Activated naive CD4-positive, alpha-beta T cell treated with anti-CD3 and anti-CD28 coated beads, Interleukin-2, amount 50 U/mL, for 16 hours (primary cell): Measurements from ENCODE around the gene EARS2.
"Not testable (repeated sequence)": the region's sequence is repeated elsewhere in the genome, so short reads cannot be mapped to it uniquely, and the experiment has no call there.

Experiments used
- DNase-seq: peaks from one replicate; pipeline ENCODE4 v3.0.0-alpha.2; 2020

Gene EARS2

GRCh38 chr16:23556881-23557778 is at the start of gene EARS2, which contains the start of gene UBFD1:
Gene EARS2, minus strand, starts transcription at chr16:23557350. Its CDS starts 7 bp downstream, at chr16:23557343.
Gene UBFD1, plus strand, starts transcription at chr16:23557727. Its CDS starts 16 bp downstream, at chr16:23557743.
- peak; percentile 98 for DNase-seq

GRCh38 chr16:23597003-23597756 is 40.0 kb upstream of the EARS2 start:
- DNase-seq = no peak

DNA sequence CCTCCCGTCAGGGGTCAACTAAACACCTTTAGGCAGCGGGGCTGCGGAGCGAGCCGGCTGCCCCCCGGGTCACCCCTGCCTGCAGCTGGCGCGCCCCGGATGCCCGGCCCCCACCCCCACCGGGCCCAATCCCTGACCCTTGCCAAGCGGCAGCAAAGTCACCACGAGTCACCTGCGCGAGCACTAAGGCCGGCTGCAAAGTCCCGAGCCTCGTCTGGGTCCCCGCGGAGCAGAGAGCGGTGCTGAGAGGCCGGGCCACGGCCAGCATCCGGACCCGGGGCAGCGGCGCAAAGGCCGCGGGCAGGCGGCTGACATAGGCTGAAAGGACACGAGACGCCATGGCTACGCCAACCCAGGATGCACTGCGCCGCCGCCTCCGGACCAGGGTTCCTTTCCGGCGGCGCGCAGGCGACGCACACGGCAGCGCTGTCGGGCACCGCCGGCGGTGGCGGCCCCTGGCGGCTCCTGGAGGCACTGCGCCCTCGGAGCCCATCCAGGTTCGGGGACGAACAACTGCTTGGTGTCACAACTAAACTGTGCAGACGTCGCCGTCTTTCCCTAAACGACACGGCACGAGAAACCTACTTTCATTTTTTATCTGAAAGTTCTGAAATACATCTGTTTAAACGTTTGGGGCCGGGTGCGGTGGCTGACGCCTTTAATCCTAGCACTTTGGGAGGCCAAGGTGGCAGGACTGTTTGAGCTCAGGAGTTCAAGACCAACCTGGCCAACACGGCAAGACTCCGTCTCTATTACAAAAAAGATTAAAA is 39.0 kb upstream of the EARS2 start, which contains the start of gene NDUFAB1:
Gene NDUFAB1, minus strand, starts transcription at position 366 of the 770 bp plus-strand sequence. Its CDS starts 26 bp downstream, at position 340.
- peak; percentile 93 for DNase-seq

DNA sequence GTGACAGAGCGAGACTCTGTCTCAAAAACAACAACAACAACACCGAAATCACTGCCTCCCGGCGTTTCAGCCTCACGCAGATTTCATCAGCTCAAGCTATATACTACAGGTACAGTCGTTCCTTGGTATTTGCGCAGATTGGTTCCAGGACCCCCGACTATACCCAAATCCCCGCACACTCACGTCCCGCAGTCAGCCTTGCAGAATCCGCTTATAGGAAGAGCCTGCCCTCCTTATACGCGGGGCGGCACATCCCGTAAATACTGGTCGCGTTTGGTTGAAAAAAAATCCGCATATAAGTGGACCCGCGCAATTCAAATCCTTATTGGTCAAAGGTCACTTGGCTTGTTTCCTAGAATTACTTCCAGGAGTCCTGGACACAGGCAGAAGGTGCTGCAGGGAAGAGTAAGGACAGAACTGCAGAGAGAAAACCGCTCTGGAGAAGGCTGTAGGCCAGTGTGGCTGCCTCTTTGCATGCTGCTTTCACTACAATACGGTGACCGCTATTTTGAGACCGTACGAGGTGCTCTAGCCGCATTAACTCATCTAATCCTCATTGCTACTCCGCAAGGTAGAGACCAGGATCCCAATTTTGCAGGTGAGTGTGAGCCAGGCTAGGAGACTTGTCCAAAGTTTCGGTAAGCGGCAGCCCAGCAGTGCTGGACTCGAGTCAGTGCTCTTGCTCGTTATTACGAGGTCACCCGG is 38.2 kb upstream of the EARS2 start:
- no peak for DNase-seq

- no peak for DNase-seq
Observed at GRCh38 chr16:23594186-23594585, 37.0 kb upstream of the EARS2 start.

- DNase-seq = no peak
Observed at GRCh38 chr16:23590181-23590580, 33.0 kb upstream of the EARS2 start.

DNA sequence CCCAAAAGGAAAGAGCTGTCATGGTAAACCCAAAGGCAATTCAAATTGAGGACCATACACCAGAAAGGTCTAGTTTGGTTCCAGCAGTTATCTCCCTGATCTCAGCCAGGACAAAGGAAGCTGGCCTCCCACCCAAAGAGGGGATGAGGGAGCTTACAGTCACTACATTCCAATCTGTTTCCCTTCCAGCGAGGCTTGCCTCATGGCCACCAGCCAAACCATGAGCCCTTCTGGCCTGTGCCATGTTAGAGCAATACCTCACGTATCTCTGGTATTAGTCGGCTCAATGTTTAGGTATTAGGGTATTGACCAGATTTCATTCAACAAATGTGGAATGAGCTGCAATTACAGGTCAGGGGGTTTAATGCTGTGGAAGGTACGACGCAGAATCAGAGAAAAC is 30.6 kb upstream of the EARS2 start:
- no peak for DNase-seq

DNA sequence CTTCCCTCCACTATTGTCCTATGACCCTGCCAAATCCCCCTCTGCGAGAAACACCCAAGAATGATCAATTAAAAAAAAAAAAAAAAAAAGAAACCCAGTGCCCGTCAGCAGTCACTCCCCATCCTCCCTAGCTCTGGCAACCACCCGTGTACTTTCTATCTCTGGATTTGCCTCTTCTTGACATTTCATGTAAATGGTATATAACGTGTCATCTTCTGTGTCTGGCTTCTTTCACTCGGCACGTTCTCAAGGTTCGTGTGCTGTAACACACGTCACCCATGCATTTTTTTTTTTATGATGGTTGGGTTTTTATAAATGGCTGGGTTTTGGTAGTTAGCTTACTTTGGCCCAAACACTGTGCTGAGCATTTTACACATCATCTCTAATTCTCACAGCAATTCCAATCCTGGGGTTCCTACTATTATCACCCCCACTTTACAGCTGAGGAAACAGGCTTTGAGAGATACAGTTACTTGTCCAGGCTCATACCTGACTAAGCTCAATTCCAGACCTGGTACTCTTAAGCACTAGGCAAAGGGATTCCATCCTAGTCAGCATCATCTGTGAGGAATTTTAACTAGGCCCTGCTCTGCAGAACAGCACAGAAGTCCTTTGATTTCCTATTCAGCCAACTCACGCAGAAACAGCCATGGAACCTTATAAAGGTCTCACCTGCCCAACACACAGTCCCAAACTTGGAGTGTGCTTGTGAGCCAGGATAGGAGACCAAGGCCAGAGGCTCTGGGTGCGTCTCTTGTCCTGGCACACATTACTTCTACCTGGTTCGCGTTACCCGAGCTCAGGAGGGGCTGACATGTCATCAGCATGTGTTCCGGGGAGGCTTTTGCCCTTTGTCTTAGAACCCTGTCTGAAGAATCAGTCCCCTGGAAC is 27.3 kb upstream of the EARS2 start:
- no peak for DNase-seq

DNA sequence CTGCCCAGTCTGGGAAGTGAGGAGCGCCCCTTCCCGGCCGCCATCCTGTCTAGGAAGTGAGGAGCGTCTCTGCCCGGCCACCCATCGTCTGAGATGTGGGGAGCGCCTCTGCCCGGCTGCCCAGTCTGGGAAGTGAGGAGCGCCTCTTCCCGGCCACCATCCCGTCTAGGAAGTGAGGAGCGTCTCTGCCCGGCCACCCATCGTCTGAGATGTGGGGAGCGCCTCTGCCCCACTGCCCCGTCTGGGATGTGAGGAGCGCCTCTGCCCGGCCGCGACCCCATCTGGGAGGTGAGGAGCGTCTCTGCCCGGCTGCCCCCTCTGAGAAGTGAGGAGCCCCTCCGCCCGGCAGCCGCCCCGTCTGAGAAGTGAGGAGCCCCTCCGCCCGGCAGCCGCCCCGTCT is 26.1 kb upstream of the EARS2 start:
- DNase-seq = not testable (repeated sequence)

DNA sequence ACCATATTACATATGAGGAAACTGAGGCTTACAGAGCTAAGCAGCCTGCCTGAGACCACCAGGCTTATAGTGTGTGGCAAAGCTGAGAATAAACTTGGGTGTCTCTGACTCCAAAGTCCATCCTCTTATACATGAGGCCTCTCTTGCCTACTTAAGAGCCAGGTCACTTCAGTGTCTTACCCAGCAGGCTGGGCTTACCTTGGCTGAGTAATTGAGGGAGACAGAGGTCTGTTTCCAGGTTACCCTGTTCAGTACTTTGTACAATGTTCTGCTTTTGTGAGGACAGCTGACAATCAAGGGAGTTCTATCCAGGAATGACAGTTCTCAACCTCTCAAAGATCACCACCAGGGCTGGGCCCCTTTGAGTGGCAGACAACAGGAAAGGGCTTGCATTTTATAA is 24.6 kb upstream of the EARS2 start:
- no peak for DNase-seq

DNA sequence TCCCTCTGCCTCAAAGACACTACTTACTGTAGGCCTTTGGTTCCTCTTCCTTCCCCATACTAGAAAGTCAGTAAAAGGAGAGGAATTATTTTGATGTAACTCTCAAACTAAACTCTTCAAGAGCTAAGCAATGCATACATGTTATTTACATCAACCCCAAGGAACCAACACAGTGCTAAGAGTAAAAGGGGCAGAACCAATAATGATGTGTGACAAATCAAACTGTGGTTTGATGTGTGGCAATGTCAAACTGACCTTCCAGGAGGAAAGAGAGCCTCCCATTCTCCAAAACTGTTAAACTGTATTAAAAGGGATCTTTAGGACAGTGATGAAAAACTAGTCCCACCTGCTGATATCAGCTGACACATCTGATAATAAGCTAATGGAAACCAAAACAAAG is 23.2 kb upstream of the EARS2 start:
- no peak for DNase-seq

DNA sequence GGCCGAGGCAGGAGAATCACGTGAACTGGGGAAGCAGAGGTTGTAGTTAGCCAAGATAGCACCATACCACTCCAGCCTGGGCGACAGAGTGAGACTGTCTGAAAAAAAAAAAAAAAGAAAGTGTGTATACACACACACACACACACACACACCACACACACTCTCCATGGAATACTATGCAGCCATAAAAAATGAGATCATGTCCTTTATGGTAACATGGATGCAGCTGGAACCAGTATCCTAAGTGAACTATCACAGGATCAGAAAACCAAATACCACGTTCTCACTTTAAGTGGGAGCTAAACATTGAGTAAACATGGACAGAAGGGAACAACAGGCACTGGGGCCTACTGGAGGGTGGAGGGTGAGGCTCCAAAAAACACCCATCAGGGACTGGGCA is 22.2 kb upstream of the EARS2 start:
- no peak for DNase-seq

- DNase-seq = no peak
Observed at GRCh38 chr16:23578101-23578830, 21.1 kb upstream of the EARS2 start.

DNA sequence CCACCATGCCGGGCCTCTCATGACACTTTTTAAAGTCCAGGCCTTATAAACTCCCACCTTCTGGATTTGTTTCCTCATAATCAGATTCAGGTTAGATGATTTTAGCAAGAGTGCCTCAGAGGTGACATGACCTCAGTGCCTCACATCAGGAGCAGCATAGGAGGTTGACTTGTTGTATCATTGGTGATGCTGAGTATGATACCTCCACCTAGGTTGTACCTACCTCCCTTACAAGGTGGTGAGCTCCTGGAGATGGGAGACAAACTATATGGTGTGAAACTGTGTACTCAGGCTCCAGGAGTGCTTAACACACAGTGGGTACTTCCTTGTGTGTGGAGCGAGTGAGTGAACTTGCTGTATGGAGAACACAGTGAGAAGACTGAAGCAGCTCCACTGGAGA is 20.3 kb upstream of the EARS2 start:
- DNase-seq = no peak

GRCh38 chr16:23575834-23576233 is 18.7 kb upstream of the EARS2 start:
- DNase-seq = no peak

DNA sequence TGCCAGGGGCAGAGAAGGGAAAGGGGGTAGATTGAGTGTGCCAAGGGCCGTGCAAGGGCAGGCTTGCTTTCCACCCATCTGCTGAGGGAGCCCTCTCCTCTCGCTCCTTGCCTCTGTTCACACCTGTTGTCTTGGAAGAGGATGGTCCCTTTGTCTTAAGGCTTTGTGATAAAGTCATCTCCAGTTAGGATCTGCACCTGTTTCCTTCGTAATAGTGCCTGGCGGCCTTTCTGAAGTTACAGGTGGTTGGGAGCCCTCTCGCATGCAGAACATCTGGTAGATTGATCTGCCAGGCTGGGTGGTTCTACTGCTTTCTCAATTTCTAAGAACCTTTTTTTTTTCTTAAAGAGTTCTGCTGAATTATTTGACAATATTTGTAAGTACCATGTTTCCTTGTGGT is 16.7 kb upstream of the EARS2 start:
- DNase-seq = no peak

DNA sequence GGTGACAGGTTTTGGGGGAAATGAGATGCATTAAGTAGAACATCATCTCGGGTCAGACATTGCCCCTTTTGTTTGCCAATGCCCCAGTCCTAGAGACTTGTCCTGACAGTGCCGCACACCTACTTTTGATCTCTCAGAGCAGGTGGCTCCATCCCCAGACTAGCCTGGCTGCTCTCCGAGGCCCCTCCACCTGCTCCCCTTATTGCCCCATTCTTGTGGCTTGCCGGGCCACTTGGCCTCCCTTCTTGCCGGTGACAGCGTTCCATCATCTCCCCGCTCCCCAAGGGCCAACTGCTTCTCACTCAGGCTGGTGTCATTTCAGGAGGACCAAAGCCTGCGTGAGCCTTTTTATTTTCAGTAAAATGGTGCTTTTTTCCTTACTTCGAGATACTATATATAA is 15.2 kb upstream of the EARS2 start:
- DNase-seq = no peak

DNA sequence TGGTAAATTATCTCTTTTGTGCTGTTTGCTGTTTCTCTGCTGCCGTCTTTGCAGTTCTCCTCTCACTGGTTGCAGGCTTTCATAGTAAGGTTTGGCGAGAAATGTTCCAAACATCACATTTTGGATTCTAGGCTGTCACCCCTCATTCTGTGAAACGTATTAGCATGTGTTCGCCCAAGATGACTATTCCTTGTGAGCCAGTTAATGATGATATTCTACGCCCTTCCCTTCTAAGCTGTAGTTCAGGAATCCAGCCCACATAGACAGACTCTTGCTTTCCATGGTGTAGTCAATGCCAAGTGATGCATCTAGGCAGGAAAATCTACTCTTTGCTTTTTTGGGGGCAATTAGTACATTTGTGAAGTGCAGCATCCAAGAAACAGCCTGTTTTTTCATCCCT is 14.7 kb upstream of the EARS2 start:
- DNase-seq = no peak

DNA sequence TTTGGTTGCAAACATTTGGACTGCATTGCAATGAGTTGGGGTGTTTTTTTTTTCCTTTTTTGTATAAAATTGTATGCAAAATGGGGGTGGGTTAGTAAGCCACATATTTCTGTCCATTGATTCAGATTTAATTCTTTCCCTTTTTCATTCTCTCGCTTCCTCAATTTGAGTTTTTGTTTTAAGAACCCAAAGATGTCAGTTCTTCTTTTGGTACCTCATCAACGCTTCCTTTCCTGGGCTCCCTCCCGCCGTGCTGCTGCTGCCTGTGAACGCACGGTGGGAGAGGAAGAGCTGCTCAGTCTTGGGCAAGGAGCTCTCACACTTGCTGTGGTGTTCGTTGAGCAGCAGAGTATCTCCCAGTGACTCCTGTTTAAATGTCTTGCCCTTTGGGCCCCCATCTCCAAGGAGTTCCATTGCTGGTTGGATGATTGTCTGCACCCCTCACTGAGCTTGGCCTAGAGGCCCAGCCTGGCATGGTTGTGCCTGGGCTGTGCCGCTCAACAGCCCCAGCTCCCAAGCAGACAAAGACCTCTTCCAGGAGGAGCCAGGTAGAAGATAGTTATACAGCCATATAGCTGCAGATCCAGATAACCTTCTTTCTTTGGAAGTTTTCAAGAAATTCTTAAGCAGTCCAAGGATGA is 14.0 kb upstream of the EARS2 start:
- DNase-seq = no peak

DNA sequence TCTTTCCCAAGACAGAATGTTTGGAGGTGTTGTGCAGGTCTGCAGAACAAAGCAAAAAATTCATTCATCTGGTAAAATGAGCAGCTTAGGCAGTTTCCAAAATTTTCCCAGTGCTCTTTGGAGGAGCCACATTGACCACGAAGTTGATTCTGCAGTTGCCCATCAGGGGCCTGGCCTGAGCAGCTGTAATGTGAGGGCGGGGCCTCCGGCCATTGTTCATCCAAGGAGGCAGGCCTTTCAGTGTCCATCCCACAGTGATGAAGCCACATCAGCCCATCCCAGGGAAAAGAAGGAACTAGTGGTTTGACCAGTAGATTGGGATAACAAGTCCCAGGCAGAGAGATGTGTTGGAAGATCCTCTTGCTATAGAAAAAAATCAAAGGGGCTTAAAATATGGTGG is 10.5 kb upstream of the EARS2 start:
- no peak for DNase-seq
